ENCODE results near the gene RCBTB1.

Gene RCBTB1

GRCh38 chr13:49553888-49554287 is 31.5 kb downstream of the RCBTB1 start:
- no peak for DNase-seq

GRCh38 chr13:49550942-49551644 is 34.3 kb downstream of the RCBTB1 start:
- no peak for DNase-seq

GRCh38 chr13:49549289-49549688 is 36.1 kb downstream of the RCBTB1 start:
- DNase-seq, result no peak

- no peak for DNase-seq
These were observed 38.8 kb downstream of the RCBTB1 start for GRCh38 chr13:49546561-49546960.

GRCh38 chr13:49545661-49546060 is 39.7 kb downstream of the RCBTB1 start:
- DNase-seq, result no peak

- DNase-seq, result no peak
These were observed 41.7 kb downstream of the RCBTB1 start for GRCh38 chr13:49543656-49544055.

- no peak for DNase-seq
These were observed 44.8 kb downstream of the RCBTB1 start for GRCh38 chr13:49540552-49540951.

- DNase-seq, result no peak
These were observed 45.6 kb downstream of the RCBTB1 start for GRCh38 chr13:49539746-49540145.

GRCh38 chr13:49539313-49539712 is 46.0 kb downstream of the RCBTB1 start:
- DNase-seq, result no peak

- no peak for DNase-seq
These were observed 47.0 kb downstream of the RCBTB1 start for GRCh38 chr13:49538404-49538803.

GRCh38 chr13:49536144-49536873 is 49.0 kb downstream of the RCBTB1 start:
- no peak for DNase-seq

- DNase-seq, result no peak
These were observed 51.6 kb downstream of the RCBTB1 start for GRCh38 chr13:49533591-49534269.

- no peak for DNase-seq
These were observed 52.3 kb downstream of the RCBTB1 start for GRCh38 chr13:49533011-49533410.

- no peak for DNase-seq
These were observed 52.8 kb downstream of the RCBTB1 start for GRCh38 chr13:49532593-49532992.

- DNase-seq, result no peak
These were observed 54.9 kb downstream of the RCBTB1 start for GRCh38 chr13:49530457-49530856.

GRCh38 chr13:49528161-49528560 is 57.2 kb downstream of the RCBTB1 start:
- DNase-seq, result no peak

GRCh38 chr13:49527123-49527522 is 58.2 kb downstream of the RCBTB1 start:
- no peak for DNase-seq

- DNase-seq, result no peak
These were observed 60.4 kb downstream of the RCBTB1 start for GRCh38 chr13:49524740-49525501.

GRCh38 chr13:49521224-49521623 is 64.1 kb downstream of the RCBTB1 start:
- DNase-seq, result no peak

- DNase-seq, result no peak
These were observed 67.9 kb downstream of the RCBTB1 start for GRCh38 chr13:49517461-49517860.

- DNase-seq, result no peak
These were observed 68.9 kb downstream of the RCBTB1 start for GRCh38 chr13:49516467-49516866.

- DNase-seq, result no peak
These were observed 72.8 kb downstream of the RCBTB1 start for GRCh38 chr13:49512578-49512977.

- DNase-seq, result no peak
These were observed 81.4 kb downstream of the RCBTB1 start for GRCh38 chr13:49503951-49504350.

Measured in NCI-H2107 (cell line).